MV-4-11 (cell line): ENCODE data around the gene SZT2.

Source experiments
- DNase-seq: peaks from one replicate; lab custom pipeline; 2025; lab: John Stamatoyannopoulos, UW

SZT2 gene

GRCh38 chr1:43423672-43424550 lies 34.2 kb downstream of the SZT2 start:
- DNase-seq: no peak

DNA sequence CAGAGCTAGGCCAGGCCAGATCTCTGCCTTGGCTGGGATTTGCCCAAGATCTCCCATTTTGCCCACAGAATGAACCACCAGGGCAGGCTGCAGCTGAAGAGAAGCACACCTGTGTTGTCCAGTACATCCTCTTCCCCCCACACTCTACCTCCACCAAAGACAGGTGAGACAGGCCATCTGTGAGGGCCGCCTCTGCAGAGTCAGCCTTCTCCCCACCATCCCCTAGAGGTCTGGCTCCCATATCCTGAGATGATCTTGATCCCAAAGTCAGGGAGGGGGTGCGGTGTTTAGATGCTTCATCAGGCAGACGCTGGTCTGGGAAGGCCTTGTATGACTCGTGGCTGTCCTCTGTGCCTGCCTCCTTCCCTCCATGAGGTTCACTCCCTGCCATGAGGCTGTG lies 35.3 kb downstream of the SZT2 start:
- DNase-seq: no peak

DNA sequence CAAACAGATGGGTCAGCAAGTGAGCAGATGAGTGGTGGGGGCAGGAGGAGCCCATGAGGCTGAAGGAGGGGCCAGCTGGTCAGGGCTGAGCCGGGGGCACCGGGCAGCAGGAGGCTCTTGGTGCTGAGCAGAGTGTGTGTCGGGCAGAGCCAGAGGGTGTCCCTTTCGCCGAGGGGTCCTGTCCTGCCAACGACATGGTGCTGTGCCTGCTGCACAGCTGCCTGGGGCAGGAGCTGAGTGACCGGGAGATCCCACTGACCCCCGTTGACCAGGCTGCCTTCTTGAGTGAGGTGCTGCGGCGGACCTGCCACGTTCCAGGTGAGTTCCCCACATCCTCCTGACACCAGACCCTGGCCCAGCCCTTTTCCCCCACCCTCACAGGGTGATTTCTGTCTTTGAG lies 36.5 kb downstream of the SZT2 start:
- DNase-seq: no peak

DNA sequence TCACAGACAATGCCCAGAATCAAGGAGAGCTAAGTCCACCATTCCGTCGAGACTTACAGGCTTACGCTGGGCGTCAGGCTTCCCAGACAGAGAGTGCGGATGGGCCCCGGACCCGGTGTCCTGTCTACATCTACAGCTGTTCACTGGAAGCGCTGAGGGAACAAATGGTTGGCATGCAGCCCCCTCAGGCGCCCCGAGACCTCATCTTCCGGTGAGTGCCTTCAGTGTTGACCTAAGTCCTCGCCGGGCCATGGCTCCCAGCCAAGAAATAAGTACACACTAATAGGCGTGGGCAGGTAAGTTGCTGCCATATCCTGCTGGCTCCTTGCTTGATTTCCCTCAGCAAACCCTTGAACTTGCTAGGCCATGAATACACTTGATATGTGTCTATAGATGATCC lies 37.8 kb downstream of the SZT2 start:
- DNase-seq: no peak

GRCh38 chr1:43427941-43428340 lies 38.2 kb downstream of the SZT2 start:
- DNase-seq: no peak

DNA sequence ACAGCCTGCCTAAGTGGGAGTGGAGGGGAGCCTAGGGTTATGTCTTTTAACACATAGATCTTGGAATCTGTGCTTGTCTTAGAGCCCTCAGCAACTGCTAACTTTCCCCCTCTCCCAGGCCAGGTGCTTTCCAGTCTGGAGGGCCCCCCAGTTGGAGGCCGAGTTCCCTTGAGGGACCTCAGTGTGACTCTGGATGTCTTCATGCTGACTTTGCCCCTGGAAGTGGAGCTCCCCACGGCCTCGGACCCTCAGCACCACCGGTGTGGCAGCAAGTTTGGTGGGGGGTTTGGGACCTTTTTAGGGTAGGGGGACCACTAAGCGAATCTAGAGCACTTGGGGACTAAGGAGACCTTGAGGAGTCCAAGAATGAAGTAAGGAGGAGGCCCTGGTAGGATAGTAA lies 41.1 kb downstream of the SZT2 start:
- no peak for DNase-seq

- DNase-seq: no peak
These were observed 42.0 kb downstream of the SZT2 start for GRCh38 chr1:43431676-43432075.

DNA sequence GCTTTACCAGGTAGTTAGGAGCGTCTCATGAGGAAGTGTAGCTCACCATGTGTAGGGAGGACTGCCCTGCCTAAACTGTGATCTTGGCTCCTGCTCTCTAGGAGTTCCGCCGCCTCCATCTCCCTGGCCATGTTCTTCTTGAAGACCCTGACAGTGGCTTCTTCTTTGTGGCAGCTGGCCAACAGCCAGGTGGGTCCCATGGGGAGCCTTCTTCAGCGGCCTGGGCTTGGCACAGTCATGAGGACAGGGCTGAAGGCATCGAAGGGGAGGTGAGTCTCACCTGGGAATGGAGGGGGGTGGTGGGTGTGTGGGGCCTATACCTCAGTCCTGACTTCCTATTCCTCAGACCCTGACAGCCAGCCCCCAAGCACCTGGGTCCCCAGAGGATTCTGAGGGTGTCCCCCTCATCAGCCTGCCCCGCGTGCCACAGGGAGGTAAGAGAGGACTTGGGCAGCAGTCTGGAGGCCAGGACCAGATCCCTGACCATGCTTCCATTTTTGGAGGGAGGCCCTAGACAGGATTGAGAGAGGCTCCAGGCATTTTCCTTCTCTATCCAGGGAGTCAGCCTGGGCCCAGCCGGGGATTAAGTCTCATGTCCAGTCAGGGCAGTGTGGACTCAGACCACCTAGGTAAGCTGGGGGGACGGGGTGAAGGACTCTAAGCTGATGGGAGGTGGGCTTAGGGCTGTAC lies 42.6 kb downstream of the SZT2 start:
- no peak for DNase-seq

DNA sequence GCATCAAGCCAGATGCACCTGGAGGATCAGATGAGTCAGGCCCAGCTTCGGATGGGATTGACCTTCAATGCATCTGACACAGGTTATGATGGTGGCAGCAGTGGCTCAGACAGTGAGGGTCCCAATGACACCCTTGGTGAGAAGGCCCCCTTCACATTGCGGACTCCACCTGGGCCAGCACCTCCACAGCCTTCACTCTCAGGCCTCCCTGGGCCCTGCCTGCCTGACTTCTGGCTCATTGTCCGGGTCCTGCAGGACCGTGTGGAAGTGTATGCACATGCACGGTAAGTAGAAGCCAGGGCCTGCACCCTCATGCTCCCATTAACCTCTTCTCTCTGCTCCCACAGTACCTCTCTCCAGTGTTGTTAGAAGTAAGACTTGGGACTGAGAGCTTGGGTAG lies 43.2 kb downstream of the SZT2 start:
- no peak for DNase-seq

- DNase-seq: no peak
These were observed 44.6 kb downstream of the SZT2 start for GRCh38 chr1:43434256-43434655.

DNA sequence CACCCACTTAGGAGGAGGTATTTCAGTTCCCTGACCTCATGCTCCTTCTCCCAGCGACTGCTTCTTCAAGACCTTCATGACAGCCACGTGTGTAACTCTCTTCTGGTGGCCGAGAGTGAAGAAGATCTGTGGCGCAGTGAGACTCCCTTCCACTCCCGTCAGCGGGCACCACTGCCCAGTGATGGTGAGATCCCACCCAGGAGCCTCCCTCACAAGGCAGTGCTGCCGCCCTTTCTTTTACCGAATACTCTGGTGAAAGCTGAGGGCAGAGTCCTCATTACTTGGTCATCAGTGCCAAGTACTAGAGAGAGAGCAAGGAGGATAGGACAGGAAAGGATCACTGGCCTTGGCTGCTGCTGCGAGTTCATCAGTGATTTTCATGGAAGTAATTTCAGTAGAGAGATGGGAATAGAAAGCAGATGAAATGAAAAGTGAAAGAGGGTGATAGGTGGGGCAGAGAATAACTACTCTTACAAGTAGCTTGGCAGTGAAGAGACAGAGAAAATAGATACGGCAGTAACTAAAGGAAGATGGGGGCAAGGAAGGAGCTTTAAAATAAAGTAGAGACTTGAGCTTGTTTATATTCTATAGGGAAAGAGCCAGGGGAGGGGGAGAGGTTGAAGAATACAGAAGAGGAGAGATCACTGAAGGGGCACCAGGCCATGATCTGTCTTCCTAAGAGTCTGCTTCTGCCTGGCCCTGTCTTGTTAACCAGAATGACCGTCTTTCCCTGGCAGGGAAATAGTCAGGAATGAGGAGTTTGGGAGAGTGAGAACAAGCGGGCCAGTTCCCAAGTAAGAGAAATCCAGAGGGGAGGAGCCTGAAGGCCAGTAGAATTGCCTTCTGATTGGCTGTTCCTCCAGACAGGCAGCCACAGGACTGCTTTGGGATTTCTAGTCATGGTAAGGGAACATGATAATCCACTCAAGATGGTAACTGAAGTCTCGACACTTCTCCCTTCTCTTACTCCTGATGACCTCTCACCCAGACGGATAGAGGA lies 45.7 kb downstream of the SZT2 start:
- no peak for DNase-seq

GRCh38 chr1:43436371-43436770 lies 46.7 kb downstream of the SZT2 start:
- DNase-seq: no peak

DNA sequence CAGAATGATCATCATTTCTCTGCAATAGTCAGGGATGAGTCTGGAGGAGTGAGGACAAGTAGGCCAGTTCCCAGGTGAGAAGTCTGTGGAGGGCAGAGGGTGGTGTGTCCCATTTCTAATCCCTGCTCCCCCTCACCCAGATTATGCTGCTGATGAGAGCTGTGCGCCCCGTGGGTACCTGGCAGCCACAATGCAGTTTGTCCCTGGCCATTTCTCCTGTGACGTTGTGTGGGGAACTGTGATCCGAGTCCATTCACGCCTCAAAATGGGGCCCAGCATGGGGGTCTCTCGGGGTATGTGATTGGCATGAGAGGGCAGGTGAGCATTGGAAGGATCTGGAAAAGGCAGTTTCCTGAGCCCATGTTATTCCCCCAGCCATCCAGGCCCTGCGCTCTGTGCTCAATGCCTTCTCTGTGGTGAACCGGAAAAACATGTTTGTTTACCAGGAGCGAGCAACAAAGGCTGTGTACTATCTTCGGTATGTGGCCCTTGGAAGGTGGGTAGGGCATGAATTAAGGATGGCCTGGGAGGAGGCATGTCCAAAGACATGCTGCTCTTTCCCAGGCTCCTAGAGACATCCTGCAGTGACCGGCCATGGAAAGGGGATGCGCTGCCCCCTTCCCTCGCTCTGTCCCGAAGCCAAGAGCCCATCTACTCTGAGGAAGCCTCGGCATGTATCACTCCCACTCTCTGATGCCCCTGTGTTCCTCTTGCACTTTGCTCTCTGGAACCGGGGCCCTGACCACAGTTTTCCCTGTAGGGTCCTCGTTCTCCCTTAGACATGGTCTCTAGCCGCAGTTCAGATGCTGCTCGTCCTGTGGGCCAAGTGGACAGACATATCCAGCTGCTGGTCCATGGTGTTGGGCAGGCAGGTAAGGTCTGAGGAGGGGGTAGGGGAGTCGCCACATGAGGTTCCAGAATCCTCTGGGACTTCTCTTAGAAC lies 47.6 kb downstream of the SZT2 start:
- DNase-seq: no peak

GRCh38 chr1:43438006-43438405 lies 48.3 kb downstream of the SZT2 start:
- DNase-seq: no peak

DNA sequence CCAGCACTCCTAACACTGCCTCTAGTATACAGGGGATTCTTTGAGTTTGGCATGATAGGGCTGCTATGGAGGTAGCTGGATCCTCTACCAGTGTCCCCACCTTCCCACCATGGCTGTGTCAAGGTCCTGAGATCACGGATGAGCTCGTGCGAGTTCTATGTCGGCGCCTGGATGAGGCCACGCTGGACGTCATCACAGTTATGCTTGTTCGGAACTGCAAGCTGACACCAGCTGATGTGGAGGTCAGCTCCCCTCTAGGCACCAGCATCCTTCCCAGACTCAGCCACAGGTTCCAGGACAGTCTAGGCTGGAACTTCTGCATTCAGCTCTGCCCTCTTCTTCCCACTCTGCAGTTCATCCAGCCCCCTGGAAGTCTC lies 48.9 kb downstream of the SZT2 start:
- DNase-seq: no peak

- DNase-seq: no peak
These were observed 49.4 kb downstream of the SZT2 start for GRCh38 chr1:43438953-43439581.

DNA sequence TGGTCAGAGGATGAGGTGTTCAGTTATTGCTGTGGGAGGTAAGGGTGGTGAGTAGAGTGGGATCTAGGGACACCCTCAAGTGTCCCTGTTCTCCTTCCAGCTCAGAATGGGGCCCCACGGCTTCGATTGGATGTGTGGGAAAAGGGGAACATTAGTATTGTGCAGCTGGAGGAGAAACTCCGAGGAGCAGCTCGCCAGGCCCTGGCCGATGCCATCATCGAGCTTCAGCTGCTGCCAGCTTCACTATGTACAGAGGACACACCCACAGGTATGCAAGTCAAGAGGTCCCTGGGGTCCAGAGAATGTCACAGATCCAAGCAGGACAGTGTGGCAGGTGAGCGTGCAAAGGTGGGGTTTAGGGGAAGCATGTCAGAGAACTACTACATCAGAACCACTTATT lies 50.1 kb downstream of the SZT2 start:
- no peak for DNase-seq

- DNase-seq: no peak
These were observed 50.7 kb downstream of the SZT2 start for GRCh38 chr1:43440358-43440757.

- no peak for DNase-seq
These were observed 51.6 kb downstream of the SZT2 start for GRCh38 chr1:43441166-43441893.
